WTC11 (cell line): Measurements from ENCODE around the gene NTMT2. TPM values are rescaled to one million over a fixed set of nuclear protein-coding genes. Genes with fewer than 3 reads are reported as not detected.

Source experiments
- ATAC-seq: fragments of 200-7000 bp; cut with Tn5 transposase; 2 replicates; pipeline ENCODE4 v1.10.0; 2021; ENCODE audit warnings: mild to moderate bottlenecking, moderate library complexity
- CTCF ChIA-PET: fragments of 300-600 bp; sonication (Branson Sonifier 250); formaldehyde crosslinking; loops from one replicate; lab custom pipeline; 2021; ENCODE audit warnings: antibody characterized with exemption; lab: Charles Lee
- POLR2A ChIA-PET: fragments of 350-600 bp; sonication (Branson Sonifier 250); formaldehyde crosslinking; loops from one replicate; lab custom pipeline; 2021; ENCODE audit warnings: antibody characterized with exemption; lab: Charles Lee
- DNase-seq: peaks from one replicate; pipeline ENCODE4 v3.0.0; 2021; ENCODE audit warnings: low spot score
- H3K27ac Mint-ChIP-seq: 2 replicates; pipeline ENCODE4 v1.8.0; 2021; ENCODE audit warnings: mixed read lengths
- H3K27me3 Mint-ChIP-seq: 2 replicates; pipeline ENCODE4 v1.8.0; 2021; ENCODE audit warnings: low read depth, mild to moderate bottlenecking, moderate library complexity, mixed read lengths
- H3K36me3 Mint-ChIP-seq: 2 replicates; pipeline ENCODE4 v1.8.0; 2021; ENCODE audit warnings: mixed read lengths
- H3K4me1 Mint-ChIP-seq: 2 replicates; pipeline ENCODE4 v1.8.0; 2022; ENCODE audit warnings: mixed read lengths
- H3K4me3 Mint-ChIP-seq: 2 replicates; pipeline ENCODE4 v1.8.0; 2021; ENCODE audit warnings: mild to moderate bottlenecking, moderate library complexity, mixed read lengths
- H3K9me3 Mint-ChIP-seq: 2 replicates; pipeline ENCODE4 v1.8.0; 2021; ENCODE audit warnings: mixed read lengths
- ATF6 ChIP-seq: sonication (generic); formaldehyde crosslinking; IDR thresholded peaks from 2 replicates; pipeline ENCODE4 v1.8.1; 2023; ENCODE audit warnings: mild to moderate bottlenecking, missing genetic modification reagents
- CREB1 ChIP-seq: sonication (generic); formaldehyde crosslinking; IDR thresholded peaks from 2 replicates; pipeline ENCODE4 v1.8.0; 2023; ENCODE audit warnings: mild to moderate bottlenecking, missing genetic modification reagents
- CREM ChIP-seq: sonication (generic); formaldehyde crosslinking; IDR thresholded peaks from 2 replicates; pipeline ENCODE4 v1.8.1; 2022; ENCODE audit warnings: mild to moderate bottlenecking, missing genetic modification reagents, moderate library complexity
- ELF4 ChIP-seq: sonication (generic); formaldehyde crosslinking; IDR thresholded peaks from 2 replicates; pipeline ENCODE4 v1.8.1; 2022; ENCODE audit warnings: low read depth, mild to moderate bottlenecking, moderate library complexity, missing genetic modification reagents
- ESRRA ChIP-seq: sonication (generic); formaldehyde crosslinking; IDR thresholded peaks from 2 replicates; pipeline ENCODE4 v1.8.1; 2022; ENCODE audit warnings: mild to moderate bottlenecking, missing genetic modification reagents, borderline replicate concordance
- ETV6 ChIP-seq: sonication (generic); formaldehyde crosslinking; IDR thresholded peaks from 2 replicates; pipeline ENCODE4 v1.8.1; 2022; ENCODE audit warnings: mild to moderate bottlenecking, missing genetic modification reagents
- FOXJ3 ChIP-seq: sonication (generic); formaldehyde crosslinking; IDR thresholded peaks from 2 replicates; pipeline ENCODE4 v1.9.0; 2021; ENCODE audit warnings: missing genetic modification reagents, mild to moderate bottlenecking, borderline replicate concordance
- FOXP1 ChIP-seq: sonication (generic); formaldehyde crosslinking; IDR thresholded peaks from 2 replicates; pipeline ENCODE4 v1.8.0; 2022; ENCODE audit warnings: missing genetic modification reagents, mild to moderate bottlenecking, moderate library complexity, borderline replicate concordance
- FOXP4 ChIP-seq: sonication (generic); formaldehyde crosslinking; IDR thresholded peaks from 2 replicates; pipeline ENCODE4 v1.8.0; 2022; ENCODE audit warnings: mild to moderate bottlenecking, missing genetic modification reagents
- IRF2 ChIP-seq: sonication (generic); formaldehyde crosslinking; IDR thresholded peaks from 2 replicates; pipeline ENCODE4 v1.8.0; 2022; ENCODE audit warnings: low read depth, missing genetic modification reagents, borderline replicate concordance
- KAT7 ChIP-seq: sonication (generic); formaldehyde crosslinking; IDR thresholded peaks from 2 replicates; pipeline ENCODE4 v1.8.1; 2023; ENCODE audit warnings: missing genetic modification reagents, mild to moderate bottlenecking, borderline replicate concordance
- MLX ChIP-seq: sonication (generic); formaldehyde crosslinking; IDR thresholded peaks from 2 replicates; pipeline ENCODE4 v1.8.1; 2023; ENCODE audit warnings: mild to moderate bottlenecking, missing genetic modification reagents, moderate library complexity
- PRRX2 ChIP-seq: fragments of 250-450 bp; sonication (Bioruptor Pico); IDR thresholded peaks from 2 replicates; pipeline ENCODE4 v1.8.0; 2021; ENCODE audit warnings: mild to moderate bottlenecking
- TEAD1 ChIP-seq: sonication (generic); formaldehyde crosslinking; IDR thresholded peaks from 2 replicates; pipeline ENCODE4 v1.8.0; 2022; ENCODE audit warnings: mild to moderate bottlenecking, missing genetic modification reagents
- TEAD4 ChIP-seq: sonication (generic); formaldehyde crosslinking; IDR thresholded peaks from 2 replicates; pipeline ENCODE4 v1.8.0; 2022; ENCODE audit warnings: mild to moderate bottlenecking, missing genetic modification reagents
- ZNF232 ChIP-seq: sonication (generic); formaldehyde crosslinking; IDR thresholded peaks from 2 replicates; pipeline ENCODE4 v1.8.0; 2022; ENCODE audit warnings: mild to moderate bottlenecking, missing genetic modification reagents
- ZNF281 ChIP-seq: sonication (generic); formaldehyde crosslinking; IDR thresholded peaks from 2 replicates; pipeline ENCODE4 v1.8.0; 2023; ENCODE audit warnings: mild to moderate bottlenecking, missing genetic modification reagents
- total RNA-seq: library from RNA; stranded (reverse); gene quantifications from 3 replicates; pipeline ENCODE4 v1.2.3, GENCODE V29; 2021
- TF ChIP-seq, protein P1 (sequence below): fragments of 250-450 bp; sonication (Bioruptor Pico); IDR thresholded peaks from 2 replicates; pipeline ENCODE4 v1.8.0; 2021; ENCODE audit warnings: mild to moderate bottlenecking
- TF ChIP-seq, protein P2 (sequence below): sonication (generic); formaldehyde crosslinking; IDR thresholded peaks from 2 replicates; pipeline ENCODE4 v1.8.0; 2022; ENCODE audit warnings: mild to moderate bottlenecking, missing genetic modification reagents
- TF ChIP-seq, protein P3 (sequence below): fragments of 250-450 bp; sonication (Bioruptor Pico); IDR thresholded peaks from 2 replicates; pipeline ENCODE4 v1.9.0; 2021; ENCODE audit warnings: mild to moderate bottlenecking
- TF ChIP-seq, protein P4 (sequence below): fragments of 250-450 bp; sonication (Bioruptor Pico); IDR thresholded peaks from 2 replicates; pipeline ENCODE4 v1.9.0; 2021; ENCODE audit warnings: mild to moderate bottlenecking, borderline replicate concordance

The NTMT2 gene
- total RNA-seq, 1 experiment from 2014 or later = 0.24 TPM

DNA sequence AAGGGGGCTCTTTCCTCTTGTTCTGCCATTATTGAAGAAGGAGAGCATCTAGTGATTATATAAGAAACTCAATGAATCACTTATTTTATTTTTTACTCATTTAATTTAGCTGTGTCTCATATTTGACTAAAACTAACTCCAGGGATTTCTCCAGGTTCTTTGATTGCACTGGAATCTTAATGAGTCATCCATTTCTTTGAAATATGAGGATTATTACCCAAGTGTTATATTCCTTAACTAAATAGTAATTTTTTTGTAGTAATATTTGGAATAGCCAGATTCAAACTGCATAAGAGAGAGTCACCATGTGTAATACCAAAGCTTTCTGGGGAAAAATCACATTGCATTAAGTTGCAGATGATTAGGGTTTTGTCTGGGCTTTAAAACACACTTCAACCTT, 59.5 kb downstream of the NTMT2 start (continued):
- TF ChIP-seq TEAD4 (CRISPR knock-in tag) (no peak), ELF4 (no peak), CREB1 (CRISPR knock-in tag) (no peak), ZNF281 (no peak), FOXJ3 (CRISPR knock-in tag) (no peak), ESRRA (CRISPR knock-in tag) (no peak), FOXP4 (no peak), IRF2 (no peak), ZNF232 (CRISPR knock-in tag) (no peak), ETV6 (CRISPR knock-in tag) (no peak), ATF6 (CRISPR knock-in tag) (no peak)
- TF ChIP-seq, protein P1, sequence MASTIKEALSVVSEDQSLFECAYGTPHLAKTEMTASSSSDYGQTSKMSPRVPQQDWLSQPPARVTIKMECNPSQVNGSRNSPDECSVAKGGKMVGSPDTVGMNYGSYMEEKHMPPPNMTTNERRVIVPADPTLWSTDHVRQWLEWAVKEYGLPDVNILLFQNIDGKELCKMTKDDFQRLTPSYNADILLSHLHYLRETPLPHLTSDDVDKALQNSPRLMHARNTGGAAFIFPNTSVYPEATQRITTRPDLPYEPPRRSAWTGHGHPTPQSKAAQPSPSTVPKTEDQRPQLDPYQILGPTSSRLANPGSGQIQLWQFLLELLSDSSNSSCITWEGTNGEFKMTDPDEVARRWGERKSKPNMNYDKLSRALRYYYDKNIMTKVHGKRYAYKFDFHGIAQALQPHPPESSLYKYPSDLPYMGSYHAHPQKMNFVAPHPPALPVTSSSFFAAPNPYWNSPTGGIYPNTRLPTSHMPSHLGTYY (CRISPR knock-in tag) = no peak

DNA sequence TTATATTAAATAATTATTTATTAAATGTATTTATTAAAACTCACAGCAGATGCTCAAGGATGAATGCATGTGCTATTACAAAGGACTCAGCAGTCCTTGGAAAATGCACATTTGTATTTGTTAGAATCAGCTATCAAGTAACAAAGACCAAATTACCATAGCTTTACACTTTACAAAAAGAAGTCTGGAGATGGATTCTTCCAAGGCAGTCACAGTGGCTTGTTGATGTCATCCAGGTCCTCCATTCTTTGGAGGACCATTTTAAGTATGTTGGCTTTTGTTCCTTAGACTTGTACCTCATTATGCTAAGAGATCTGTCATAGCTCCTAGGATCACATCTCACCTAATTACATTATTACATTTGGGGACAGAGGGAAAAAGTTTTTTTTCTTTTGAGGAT, 63.4 kb downstream of the NTMT2 start:
- H3K9me3 Mint-ChIP-seq = peaks cover 29% of the 10 kb centered on the region
- peaks cover 19% of the 10 kb centered on the region for H3K4me1 Mint-ChIP-seq
- DNase-seq (no peak), ATAC-seq (no peak)
- peaks cover 20% of the 10 kb centered on the region for H3K36me3 Mint-ChIP-seq
- ChIA-PET POLR2A (no interaction called here), CTCF (no interaction called here)
- H3K27me3 Mint-ChIP-seq = no peaks in the 10 kb centered on the region; the same call in 1 of the 2 replicates
- H3K4me3 Mint-ChIP-seq = no peak overlapping the region
- H3K27ac Mint-ChIP-seq = no peak overlapping the region
- TF ChIP-seq FOXP1 = no peak
- TF ChIP-seq, protein P2, sequence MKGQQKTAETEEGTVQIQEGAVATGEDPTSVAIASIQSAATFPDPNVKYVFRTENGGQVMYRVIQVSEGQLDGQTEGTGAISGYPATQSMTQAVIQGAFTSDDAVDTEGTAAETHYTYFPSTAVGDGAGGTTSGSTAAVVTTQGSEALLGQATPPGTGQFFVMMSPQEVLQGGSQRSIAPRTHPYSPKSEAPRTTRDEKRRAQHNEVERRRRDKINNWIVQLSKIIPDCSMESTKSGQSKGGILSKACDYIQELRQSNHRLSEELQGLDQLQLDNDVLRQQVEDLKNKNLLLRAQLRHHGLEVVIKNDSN = no peak
- no peak for TF ChIP-seq KAT7 (CRISPR knock-in tag)
- TF ChIP-seq, protein P3, sequence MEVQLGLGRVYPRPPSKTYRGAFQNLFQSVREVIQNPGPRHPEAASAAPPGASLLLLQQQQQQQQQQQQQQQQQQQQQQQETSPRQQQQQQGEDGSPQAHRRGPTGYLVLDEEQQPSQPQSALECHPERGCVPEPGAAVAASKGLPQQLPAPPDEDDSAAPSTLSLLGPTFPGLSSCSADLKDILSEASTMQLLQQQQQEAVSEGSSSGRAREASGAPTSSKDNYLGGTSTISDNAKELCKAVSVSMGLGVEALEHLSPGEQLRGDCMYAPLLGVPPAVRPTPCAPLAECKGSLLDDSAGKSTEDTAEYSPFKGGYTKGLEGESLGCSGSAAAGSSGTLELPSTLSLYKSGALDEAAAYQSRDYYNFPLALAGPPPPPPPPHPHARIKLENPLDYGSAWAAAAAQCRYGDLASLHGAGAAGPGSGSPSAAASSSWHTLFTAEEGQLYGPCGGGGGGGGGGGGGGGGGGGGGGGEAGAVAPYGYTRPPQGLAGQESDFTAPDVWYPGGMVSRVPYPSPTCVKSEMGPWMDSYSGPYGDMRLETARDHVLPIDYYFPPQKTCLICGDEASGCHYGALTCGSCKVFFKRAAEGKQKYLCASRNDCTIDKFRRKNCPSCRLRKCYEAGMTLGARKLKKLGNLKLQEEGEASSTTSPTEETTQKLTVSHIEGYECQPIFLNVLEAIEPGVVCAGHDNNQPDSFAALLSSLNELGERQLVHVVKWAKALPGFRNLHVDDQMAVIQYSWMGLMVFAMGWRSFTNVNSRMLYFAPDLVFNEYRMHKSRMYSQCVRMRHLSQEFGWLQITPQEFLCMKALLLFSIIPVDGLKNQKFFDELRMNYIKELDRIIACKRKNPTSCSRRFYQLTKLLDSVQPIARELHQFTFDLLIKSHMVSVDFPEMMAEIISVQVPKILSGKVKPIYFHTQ (CRISPR knock-in tag) = no peak
- no peak for TF ChIP-seq TEAD1 (CRISPR knock-in tag)
- TF ChIP-seq CREM = no peak
- TF ChIP-seq PRRX2 (CRISPR knock-in tag) = no peak
- no peak for TF ChIP-seq MLX
- TF ChIP-seq, protein P4, sequence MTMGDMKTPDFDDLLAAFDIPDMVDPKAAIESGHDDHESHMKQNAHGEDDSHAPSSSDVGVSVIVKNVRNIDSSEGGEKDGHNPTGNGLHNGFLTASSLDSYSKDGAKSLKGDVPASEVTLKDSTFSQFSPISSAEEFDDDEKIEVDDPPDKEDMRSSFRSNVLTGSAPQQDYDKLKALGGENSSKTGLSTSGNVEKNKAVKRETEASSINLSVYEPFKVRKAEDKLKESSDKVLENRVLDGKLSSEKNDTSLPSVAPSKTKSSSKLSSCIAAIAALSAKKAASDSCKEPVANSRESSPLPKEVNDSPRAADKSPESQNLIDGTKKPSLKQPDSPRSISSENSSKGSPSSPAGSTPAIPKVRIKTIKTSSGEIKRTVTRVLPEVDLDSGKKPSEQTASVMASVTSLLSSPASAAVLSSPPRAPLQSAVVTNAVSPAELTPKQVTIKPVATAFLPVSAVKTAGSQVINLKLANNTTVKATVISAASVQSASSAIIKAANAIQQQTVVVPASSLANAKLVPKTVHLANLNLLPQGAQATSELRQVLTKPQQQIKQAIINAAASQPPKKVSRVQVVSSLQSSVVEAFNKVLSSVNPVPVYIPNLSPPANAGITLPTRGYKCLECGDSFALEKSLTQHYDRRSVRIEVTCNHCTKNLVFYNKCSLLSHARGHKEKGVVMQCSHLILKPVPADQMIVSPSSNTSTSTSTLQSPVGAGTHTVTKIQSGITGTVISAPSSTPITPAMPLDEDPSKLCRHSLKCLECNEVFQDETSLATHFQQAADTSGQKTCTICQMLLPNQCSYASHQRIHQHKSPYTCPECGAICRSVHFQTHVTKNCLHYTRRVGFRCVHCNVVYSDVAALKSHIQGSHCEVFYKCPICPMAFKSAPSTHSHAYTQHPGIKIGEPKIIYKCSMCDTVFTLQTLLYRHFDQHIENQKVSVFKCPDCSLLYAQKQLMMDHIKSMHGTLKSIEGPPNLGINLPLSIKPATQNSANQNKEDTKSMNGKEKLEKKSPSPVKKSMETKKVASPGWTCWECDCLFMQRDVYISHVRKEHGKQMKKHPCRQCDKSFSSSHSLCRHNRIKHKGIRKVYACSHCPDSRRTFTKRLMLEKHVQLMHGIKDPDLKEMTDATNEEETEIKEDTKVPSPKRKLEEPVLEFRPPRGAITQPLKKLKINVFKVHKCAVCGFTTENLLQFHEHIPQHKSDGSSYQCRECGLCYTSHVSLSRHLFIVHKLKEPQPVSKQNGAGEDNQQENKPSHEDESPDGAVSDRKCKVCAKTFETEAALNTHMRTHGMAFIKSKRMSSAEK (CRISPR knock-in tag) = no peak
